HG03039 (cell line): ENCODE data around the gene THAP7.

ENCODE experiments used
- ATAC-seq: cut with Tn5 transposase; IDR thresholded peaks from one replicate; pipeline ENCODE4 v1.9.1; 2021; ENCODE audit warnings: mild to moderate bottlenecking, moderate library complexity; ENCODE audit not compliant: unreplicated experiment

Gene THAP7

GRCh38 chr22:20994128-20994901, 7.6 kb downstream of the THAP7 start:
- no peak for ATAC-seq

GRCh38 chr22:20993304-20994127, 8.4 kb downstream of the THAP7 start:
- no peak for ATAC-seq

- no peak for ATAC-seq
These were observed 9.2 kb downstream of the THAP7 start for GRCh38 chr22:20992456-20993303.

- no peak for ATAC-seq
These were observed 9.9 kb downstream of the THAP7 start for GRCh38 chr22:20992056-20992442.

- no peak for ATAC-seq
These were observed 10.5 kb downstream of the THAP7 start for GRCh38 chr22:20991252-20992055.

GRCh38 chr22:20990184-20991180, 11.4 kb downstream of the THAP7 start:
- no peak for ATAC-seq

- ATAC-seq = no peak
These were observed 12.4 kb downstream of the THAP7 start for GRCh38 chr22:20989323-20990138.

GRCh38 chr22:20988573-20989322, 13.2 kb downstream of the THAP7 start:
- ATAC-seq = no peak

- ATAC-seq = no peak
These were observed 14.5 kb downstream of the THAP7 start for GRCh38 chr22:20987375-20987774.

GRCh38 chr22:20986365-20986764, 15.6 kb downstream of the THAP7 start:
- no peak for ATAC-seq

- ATAC-seq = no peak
These were observed 16.2 kb downstream of the THAP7 start for GRCh38 chr22:20985720-20986119.

GRCh38 chr22:20983081-20983771, 18.7 kb downstream of the THAP7 start:
- no peak for ATAC-seq

GRCh38 chr22:20982563-20982882, 19.4 kb downstream of the THAP7 start:
- peak; percentile 13 for ATAC-seq

- ATAC-seq = peak; percentile 69
These were observed 19.9 kb downstream of the THAP7 start, which contains the start of gene LZTR1 for GRCh38 chr22:20981787-20982562. Gene LZTR1, plus strand, starts transcription at chr22:20982297. Its CDS starts 75 bp downstream, at chr22:20982372.

- ATAC-seq = no peak
These were observed 20.8 kb downstream of the THAP7 start for GRCh38 chr22:20980938-20981722.

- ATAC-seq = no peak
These were observed 21.4 kb downstream of the THAP7 start for GRCh38 chr22:20980523-20980922.
